Esophagus squamous epithelium (tissue), 5 donors: ENCODE measurements around the gene SMIM12. TPM values are rescaled to one million over a fixed set of nuclear protein-coding genes. Genes with fewer than 3 reads are reported as not detected.
"Not testable (repeated sequence)": the region's sequence is repeated elsewhere in the genome, so short reads cannot be mapped to it uniquely, and the experiment has no call there.

Experiments
- DNase-seq: peaks from one replicate; lab custom pipeline; 2025; lab: John Stamatoyannopoulos, UW
- H3K27ac ChIP-seq, 4 donors: fragments of 200-600 bp; sonication (generic); one replicate each; pipeline ENCODE4 v1.5.1; 2016 to 2019; ENCODE audit warnings: mild to moderate bottlenecking in 1 of 4
- H3K27me3 ChIP-seq, 4 donors: fragments of 200-600 bp; sonication (generic); 1 replicate in 3 of 4; 2 replicates in 1 of 4; pipeline versions ENCODE4 v1.5.1 to v1.6.0; 2017 to 2021; ENCODE audit warnings: antibody characterized with exemption in 1 of 4
- H3K36me3 ChIP-seq, 3 donors: fragments of 200-600 bp; sonication (generic); one replicate each; pipeline ENCODE4 v1.5.1; 2016 to 2019
- H3K4me1 ChIP-seq, 3 donors: fragments of 200-600 bp; sonication (generic); one replicate each; pipeline ENCODE4 v1.5.1; 2017 to 2019
- H3K4me3 ChIP-seq, 4 donors: fragments of 200-600 bp; sonication (generic); 1 replicate in 3 of 4; 2 replicates in 1 of 4; pipeline ENCODE4 v1.5.1; 2016 to 2019; ENCODE audit warnings: mild to moderate bottlenecking in 2 of 4, moderate library complexity in 1 of 4
- H3K9me3 ChIP-seq, 3 donors: fragments of 200-600 bp; sonication (generic); one replicate each; pipeline ENCODE4 v1.5.1; 2016 to 2019
- POLR2A ChIP-seq, 4 donors: fragments of 450-650 bp; IDR thresholded peaks; one replicate each; pipeline ENCODE4 v1.6.1; 2017; ENCODE audit warnings: antibody characterized with exemption in 4 of 4, mild to moderate bottlenecking in 4 of 4, moderate library complexity in 3 of 4
- WGBS, 2 donors: methylation state at CpG; one replicate each; pipeline ENCODE4 v1.1.5; 2018; 5-methylcytosine and 5-hydroxymethylcytosine counted together
- intact Hi-C: fragments of 100-400 bp; cut with DNase I; formaldehyde crosslinking; loops from one replicate; pipeline ENCODE4 v1.15.0; 2022
- total RNA-seq, 4 donors: library from RNA; depleted of rRNA; stranded (reverse); fragments of >200 nt; gene quantifications; one replicate each; pipeline ENCODE4 v1.1.0, GENCODE V29; 2016
- TF ChIP-seq, protein P1 (sequence below), 6 experiments: fragments of 450-650 bp in 4 of 6; fragments of 200-600 bp in 2 of 6; sonication (generic) in 2 of 6; IDR thresholded peaks; one replicate each; pipeline ENCODE4 v1.5.1; 2016 to 2019; ENCODE audit warnings: antibody characterized with exemption in 6 of 6, mild to moderate bottlenecking in 4 of 6, moderate library complexity in 4 of 6
- donor health status: DM: yes; HTN: yes; CAD: no.

SMIM12 gene
- total RNA-seq, 4 donors from 2014 or later = 29.5 to 41.8 (median 36.0) TPM

DNA sequence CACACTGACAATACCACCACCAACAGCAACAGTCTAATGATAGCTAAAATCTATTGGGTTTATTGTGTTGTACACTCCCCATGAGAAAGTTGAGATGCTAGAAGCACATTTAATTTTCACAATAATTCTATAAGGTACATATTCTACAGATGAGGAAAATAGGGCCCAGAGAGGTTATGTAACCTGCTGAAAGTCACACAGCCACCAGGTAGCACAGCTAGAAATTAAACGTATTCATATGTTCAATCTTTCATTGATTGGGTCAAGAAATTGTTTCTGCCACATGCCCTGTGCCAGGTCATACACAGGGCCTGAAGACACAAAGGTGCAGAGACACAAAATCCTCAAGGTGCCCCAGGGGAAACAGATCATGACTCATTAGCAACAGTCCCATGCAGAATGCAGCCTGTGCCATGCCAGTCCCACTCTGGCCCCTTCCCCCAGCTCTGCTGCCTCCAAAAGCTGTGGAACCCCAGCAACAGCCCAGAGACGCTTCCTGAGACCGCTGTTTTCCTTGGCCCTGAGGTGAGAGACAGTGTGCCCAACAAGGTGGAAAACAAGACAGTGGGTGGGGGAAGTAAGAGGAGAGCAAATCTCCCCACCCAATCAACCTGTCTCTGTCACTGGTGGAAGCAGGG is 34.6 kb downstream of the SMIM12 start:
- no peak for DNase-seq
- H3K27ac ChIP-seq = peak overlapping the region in 1 of 4 donors; percentile 18

GRCh38 chr1:34822202-34822601 is 37.3 kb downstream of the SMIM12 start:
- DNase-seq = no peak
- Histone ChIP-seq H3K36me3 (no peaks in the 10 kb centered on the region), H3K27me3 (no peaks in the 10 kb centered on the region), H3K4me3 (no peak overlapping the region), H3K9me3 (no peaks in the 10 kb centered on the region), H3K4me1 (peaks cover 0 to 9% (median 0%) of the 10 kb centered on the region in 3 donors), H3K27ac (no peak overlapping the region)
- intact Hi-C loops = no loop called here
- TF ChIP-seq, protein P1, sequence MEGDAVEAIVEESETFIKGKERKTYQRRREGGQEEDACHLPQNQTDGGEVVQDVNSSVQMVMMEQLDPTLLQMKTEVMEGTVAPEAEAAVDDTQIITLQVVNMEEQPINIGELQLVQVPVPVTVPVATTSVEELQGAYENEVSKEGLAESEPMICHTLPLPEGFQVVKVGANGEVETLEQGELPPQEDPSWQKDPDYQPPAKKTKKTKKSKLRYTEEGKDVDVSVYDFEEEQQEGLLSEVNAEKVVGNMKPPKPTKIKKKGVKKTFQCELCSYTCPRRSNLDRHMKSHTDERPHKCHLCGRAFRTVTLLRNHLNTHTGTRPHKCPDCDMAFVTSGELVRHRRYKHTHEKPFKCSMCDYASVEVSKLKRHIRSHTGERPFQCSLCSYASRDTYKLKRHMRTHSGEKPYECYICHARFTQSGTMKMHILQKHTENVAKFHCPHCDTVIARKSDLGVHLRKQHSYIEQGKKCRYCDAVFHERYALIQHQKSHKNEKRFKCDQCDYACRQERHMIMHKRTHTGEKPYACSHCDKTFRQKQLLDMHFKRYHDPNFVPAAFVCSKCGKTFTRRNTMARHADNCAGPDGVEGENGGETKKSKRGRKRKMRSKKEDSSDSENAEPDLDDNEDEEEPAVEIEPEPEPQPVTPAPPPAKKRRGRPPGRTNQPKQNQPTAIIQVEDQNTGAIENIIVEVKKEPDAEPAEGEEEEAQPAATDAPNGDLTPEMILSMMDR (IDR thresholded peaks at IDR 0.05) = no peak
- no peak for TF ChIP-seq POLR2A (IDR thresholded peaks at IDR 0.05)
- 82 to 88% methylated on average over 3 of the region's 3 CpGs for WGBS, 2 donors

More for the DNA sequence above, 34.6 kb downstream of the SMIM12 start:
- intact Hi-C loops = no loop called here
- H3K27me3 ChIP-seq = no peaks in the 10 kb centered on the region
- no peak for TF ChIP-seq POLR2A (IDR thresholded peaks at IDR 0.05)
- TF ChIP-seq, protein P1 (IDR thresholded peaks at IDR 0.05) = no peak
- no peak overlapping the region for H3K4me3 ChIP-seq
- H3K36me3 ChIP-seq = no peaks in the 10 kb centered on the region
- no peaks in the 10 kb centered on the region for H3K9me3 ChIP-seq
- 57 to 79% methylated on average over 1 of the region's 3 CpGs for WGBS, 2 donors
- H3K4me1 ChIP-seq = peaks cover 0 to 9% (median 0%) of the 10 kb centered on the region in 3 donors

- H3K27ac ChIP-seq, H3K27me3 ChIP-seq, DNase-seq, H3K36me3 ChIP-seq, H3K4me3 ChIP-seq, intact Hi-C loops, H3K4me1 ChIP-seq, H3K9me3 ChIP-seq: not testable (repeated sequence)
- 87 to 100% methylated on average over 2 of the region's 2 CpGs for WGBS, 2 donors
Measured at GRCh38 chr1:34818862-34819261, 40.7 kb downstream of the SMIM12 start.

DNA sequence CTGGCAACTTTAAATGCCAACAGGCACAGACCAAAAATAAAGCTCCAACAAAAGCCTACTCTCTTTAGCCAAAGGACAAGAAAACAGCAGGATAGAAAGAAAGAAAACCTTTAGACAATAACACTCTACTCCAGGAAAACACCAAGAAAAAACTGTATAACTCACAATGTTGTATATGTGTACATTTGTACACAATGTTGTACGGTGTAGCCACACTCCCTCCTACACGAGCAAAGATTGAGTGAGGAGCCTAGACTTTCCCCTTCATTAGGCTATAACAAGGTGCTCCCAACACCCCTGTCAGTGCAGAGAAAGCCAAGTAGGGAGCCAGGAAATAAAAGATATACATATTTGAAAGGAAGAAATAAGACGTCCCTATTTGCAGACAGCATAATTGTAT is 42.8 kb downstream of the SMIM12 start:
- 65 to 78% methylated on average over 3 of the region's 3 CpGs for WGBS, 2 donors
- no peaks in the 10 kb centered on the region for H3K9me3 ChIP-seq
- no peaks in the 10 kb centered on the region for H3K36me3 ChIP-seq
- no peak overlapping the region for H3K27ac ChIP-seq
- intact Hi-C loops = no loop called here
- DNase-seq = no peak
- H3K27me3 ChIP-seq = no peaks in the 10 kb centered on the region
- no peak for TF ChIP-seq POLR2A (IDR thresholded peaks at IDR 0.05)
- TF ChIP-seq, protein P1 (IDR thresholded peaks at IDR 0.05) = no peak
- no peaks in the 10 kb centered on the region for H3K4me1 ChIP-seq
- H3K4me3 ChIP-seq = no peak overlapping the region

GRCh38 chr1:34816332-34816731 is 43.2 kb downstream of the SMIM12 start:
- Histone ChIP-seq H3K4me1 (no peaks in the 10 kb centered on the region), H3K9me3 (no peaks in the 10 kb centered on the region), H3K27ac (no peak overlapping the region), H3K27me3 (no peaks in the 10 kb centered on the region), H3K36me3 (no peaks in the 10 kb centered on the region), H3K4me3 (no peak overlapping the region)
- DNase-seq = no peak
- intact Hi-C loops = no loop called here
- TF ChIP-seq, protein P1 (IDR thresholded peaks at IDR 0.05) = no peak
- TF ChIP-seq POLR2A (IDR thresholded peaks at IDR 0.05) = no peak

DNA sequence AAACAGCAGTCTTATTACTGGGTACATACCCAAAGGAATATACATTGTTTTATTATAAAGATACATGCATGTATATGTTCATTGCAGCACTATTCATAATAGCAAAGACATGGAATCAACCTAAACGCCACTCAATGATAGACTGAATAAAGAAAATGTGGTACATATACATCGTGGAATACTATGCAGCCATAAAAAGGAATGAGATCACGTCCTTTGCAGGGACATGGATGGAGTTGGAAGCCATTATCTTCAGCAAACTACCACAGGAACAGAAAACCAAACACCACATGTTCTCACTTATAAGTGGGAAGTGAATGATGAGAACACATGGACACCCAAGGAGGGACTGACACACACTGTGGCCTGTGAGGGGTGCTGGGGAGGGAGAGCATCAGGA is 48.8 kb downstream of the SMIM12 start:
- H3K27me3 ChIP-seq, H3K4me1 ChIP-seq: not testable (repeated sequence)
- WGBS, 2 donors = 88 to 92% methylated on average over 3 of the region's 3 CpGs

More for the DNA sequence above, 48.8 kb downstream of the SMIM12 start:
- DNase-seq, H3K9me3 ChIP-seq, intact Hi-C loops, H3K36me3 ChIP-seq, H3K27ac ChIP-seq, H3K4me3 ChIP-seq: not testable (repeated sequence)
